K562 (cell line): ENCODE results near the gene ERC2.

ENCODE experiments used
- ELK3 ChIP-seq: fragments of 450-650 bp; formaldehyde crosslinking; IDR thresholded peaks from 2 replicates; pipeline ENCODE4 v1.4.0; 2020; ENCODE audit warnings: mild to moderate bottlenecking
- POLR2AphosphoS5 ChIP-seq: IDR thresholded peaks from 2 replicates; pipeline ENCODE4 v1.6.1; 2011; ENCODE audit warnings: mild to moderate bottlenecking, low read depth, low read length, moderate library complexity; ENCODE audit not compliant: control insufficient read depth, insufficient read depth
- RFX1 ChIP-seq: fragments of 450-650 bp; IDR thresholded peaks from 2 replicates; pipeline ENCODE4 v1.6.1; 2016; ENCODE audit warnings: mild to moderate bottlenecking, moderate library complexity
- SMARCC2 ChIP-seq: fragments of 450-650 bp; IDR thresholded peaks from 2 replicates; pipeline ENCODE4 v1.6.1; 2017; ENCODE audit warnings: antibody characterized with exemption, moderate library complexity, mild to moderate bottlenecking, low read depth
- SP1 ChIP-seq: sonication (generic); formaldehyde crosslinking; IDR thresholded peaks from 2 replicates; pipeline ENCODE4 v1.8.1; 2022; ENCODE audit warnings: mild to moderate bottlenecking, missing genetic modification reagents
- TBP ChIP-seq: optimal IDR thresholded peaks from 2 replicates; pipeline ENCODE3; 2011; ENCODE audit warnings: low read depth, low read length, improper control_type of control experiment
- ZNF143 ChIP-seq: sonication (generic); formaldehyde crosslinking; IDR thresholded peaks from 2 replicates; pipeline ENCODE4 v1.9.0; 2022; ENCODE audit warnings: mild to moderate bottlenecking, missing genetic modification reagents
- ZNF274 ChIP-seq: IDR thresholded peaks from 2 replicates; pipeline ENCODE4 v1.6.1; 2011; ENCODE audit warnings: low read depth, mild to moderate bottlenecking, low read length, moderate library complexity, borderline replicate concordance
- ZNF316 ChIP-seq: fragments of 450-650 bp; IDR thresholded peaks from 2 replicates; pipeline ENCODE4 v1.6.1; 2016
- TF ChIP-seq, protein P1 (sequence below), 3 experiments: IDR thresholded peaks in 2 of 3; conservative IDR thresholded peaks in 1 of 3; 2 replicates each; pipeline ENCODE4 v1.5.1; 2011 to 2012; ENCODE audit warnings: low read length in 3 of 3, mild to moderate bottlenecking in 3 of 3, control low read depth in 2 of 3, improper control_type of control experiment in 1 of 3, inconsistent platforms in 1 of 3, low read depth in 1 of 3, mixed read lengths in 1 of 3, moderate library complexity in 1 of 3; ENCODE audit not compliant: insufficient read depth in 2 of 3
- TF ChIP-seq, protein P2 (sequence below): fragments of 450-650 bp; formaldehyde crosslinking; IDR thresholded peaks from 2 replicates; pipeline ENCODE4 v1.4.0; 2022; ENCODE audit warnings: missing genetic modification characterization

DNA sequence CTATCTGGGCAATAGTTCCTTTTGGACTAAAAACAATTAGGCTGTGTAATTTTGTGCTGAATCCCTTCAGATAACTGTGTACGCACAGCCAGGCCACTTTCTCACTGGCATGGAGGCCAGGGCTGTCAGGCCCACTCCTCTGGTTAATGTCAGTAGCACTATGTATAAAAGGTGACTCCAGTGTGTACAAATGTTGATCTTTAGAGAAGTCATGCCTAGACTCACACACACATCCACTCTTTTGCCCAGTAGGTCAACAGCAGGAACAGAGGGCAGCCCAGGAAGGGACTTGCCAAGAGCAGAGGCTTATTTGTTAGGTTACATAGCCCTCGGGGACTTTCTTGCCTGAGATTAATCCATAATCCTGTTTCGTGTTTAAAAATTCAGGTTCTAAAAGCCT is 564.6 kb downstream of the ERC2 start:
- TF ChIP-seq POLR2AphosphoS5, result no peak
- TF ChIP-seq TBP, result no peak
- no peak for TF ChIP-seq ZNF143 (CRISPR knock-in tag)
- TF ChIP-seq ZNF274, result no peak
- no peak for TF ChIP-seq SP1
- TF ChIP-seq, protein P1, sequence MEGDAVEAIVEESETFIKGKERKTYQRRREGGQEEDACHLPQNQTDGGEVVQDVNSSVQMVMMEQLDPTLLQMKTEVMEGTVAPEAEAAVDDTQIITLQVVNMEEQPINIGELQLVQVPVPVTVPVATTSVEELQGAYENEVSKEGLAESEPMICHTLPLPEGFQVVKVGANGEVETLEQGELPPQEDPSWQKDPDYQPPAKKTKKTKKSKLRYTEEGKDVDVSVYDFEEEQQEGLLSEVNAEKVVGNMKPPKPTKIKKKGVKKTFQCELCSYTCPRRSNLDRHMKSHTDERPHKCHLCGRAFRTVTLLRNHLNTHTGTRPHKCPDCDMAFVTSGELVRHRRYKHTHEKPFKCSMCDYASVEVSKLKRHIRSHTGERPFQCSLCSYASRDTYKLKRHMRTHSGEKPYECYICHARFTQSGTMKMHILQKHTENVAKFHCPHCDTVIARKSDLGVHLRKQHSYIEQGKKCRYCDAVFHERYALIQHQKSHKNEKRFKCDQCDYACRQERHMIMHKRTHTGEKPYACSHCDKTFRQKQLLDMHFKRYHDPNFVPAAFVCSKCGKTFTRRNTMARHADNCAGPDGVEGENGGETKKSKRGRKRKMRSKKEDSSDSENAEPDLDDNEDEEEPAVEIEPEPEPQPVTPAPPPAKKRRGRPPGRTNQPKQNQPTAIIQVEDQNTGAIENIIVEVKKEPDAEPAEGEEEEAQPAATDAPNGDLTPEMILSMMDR (IDR thresholded peaks at IDR 0.05 in 2 of 3, conservative IDR thresholded peaks at IDR 0.05 in 1 of 3; ENCODE audit: insufficient read depth in 2 of 3, low read depth in 1 of 3, low read length in 3 of 3), result no peak
- no peak for TF ChIP-seq ELK3 (CRISPR knock-in tag)
- no peak for TF ChIP-seq SMARCC2
- TF ChIP-seq, protein P2, sequence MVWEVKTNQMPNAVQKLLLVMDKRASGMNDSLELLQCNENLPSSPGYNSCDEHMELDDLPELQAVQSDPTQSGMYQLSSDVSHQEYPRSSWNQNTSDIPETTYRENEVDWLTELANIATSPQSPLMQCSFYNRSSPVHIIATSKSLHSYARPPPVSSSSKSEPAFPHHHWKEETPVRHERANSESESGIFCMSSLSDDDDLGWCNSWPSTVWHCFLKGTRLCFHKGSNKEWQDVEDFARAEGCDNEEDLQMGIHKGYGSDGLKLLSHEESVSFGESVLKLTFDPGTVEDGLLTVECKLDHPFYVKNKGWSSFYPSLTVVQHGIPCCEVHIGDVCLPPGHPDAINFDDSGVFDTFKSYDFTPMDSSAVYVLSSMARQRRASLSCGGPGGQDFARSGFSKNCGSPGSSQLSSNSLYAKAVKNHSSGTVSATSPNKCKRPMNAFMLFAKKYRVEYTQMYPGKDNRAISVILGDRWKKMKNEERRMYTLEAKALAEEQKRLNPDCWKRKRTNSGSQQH (CRISPR knock-in tag), result no peak
- TF ChIP-seq ZNF316, result no peak
- TF ChIP-seq RFX1, result no peak
